ENCODE data around the gene COX7B2.

The COX7B2 gene

DNA sequence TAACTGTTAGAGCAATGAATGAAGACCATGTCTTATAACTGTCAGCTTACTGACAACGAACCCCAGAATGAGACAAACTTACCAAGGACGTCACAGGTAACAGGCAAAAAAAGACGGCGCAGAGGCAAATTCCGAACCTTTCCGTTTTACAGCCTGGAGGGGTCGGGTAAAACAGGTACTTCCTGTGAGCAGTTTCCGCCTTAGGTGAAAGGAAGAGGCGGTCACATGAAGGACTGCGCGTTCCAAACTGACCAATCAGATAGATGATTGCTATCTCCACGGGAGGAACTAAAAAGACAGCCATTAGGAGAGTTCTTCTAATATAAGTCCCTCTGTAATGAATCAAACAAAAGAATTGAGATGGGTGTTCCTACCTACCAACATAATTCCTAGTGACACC is at the start of gene COX7B2:
Gene COX7B2 (minus strand): TSS at position 168 of the 400 bp plus-strand sequence. CDS start 174,053 bp downstream, outside the sequence.
- no peak within 1 kb of the TSS for H3K4me3 ChIP-seq
- no peak within 1 kb of the TSS for H3K27ac ChIP-seq

- Histone ChIP-seq H3K4me3 (no peak overlapping the region), H3K27ac (no peak overlapping the region)
Observed at GRCh38 chr4:46956451-46956850, 47.4 kb upstream of the COX7B2 start.

GRCh38 chr4:46955601-46956000 is 46.6 kb upstream of the COX7B2 start:
- H3K4me3 ChIP-seq: no peak overlapping the region
- H3K27ac ChIP-seq: no peak overlapping the region

DNA sequence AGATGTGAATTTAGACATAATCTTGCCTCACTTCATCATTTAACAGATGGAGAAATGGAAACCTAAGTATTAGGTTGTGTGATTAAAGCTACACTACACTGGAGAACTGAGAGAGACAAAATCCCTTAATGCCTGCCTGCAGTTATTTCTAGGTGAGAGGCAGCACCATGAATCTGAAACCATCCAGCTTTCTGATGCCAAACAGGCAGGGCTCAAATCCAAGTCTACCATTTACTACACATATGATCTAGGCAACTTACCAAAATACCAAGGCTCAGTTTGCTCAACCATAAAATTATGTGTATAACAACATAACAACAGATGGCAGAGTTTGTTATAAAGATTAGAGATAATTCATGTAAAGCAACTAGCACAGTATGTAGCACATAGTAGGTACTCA is 45.6 kb upstream of the COX7B2 start:
- H3K27ac ChIP-seq: no peak overlapping the region

DNA sequence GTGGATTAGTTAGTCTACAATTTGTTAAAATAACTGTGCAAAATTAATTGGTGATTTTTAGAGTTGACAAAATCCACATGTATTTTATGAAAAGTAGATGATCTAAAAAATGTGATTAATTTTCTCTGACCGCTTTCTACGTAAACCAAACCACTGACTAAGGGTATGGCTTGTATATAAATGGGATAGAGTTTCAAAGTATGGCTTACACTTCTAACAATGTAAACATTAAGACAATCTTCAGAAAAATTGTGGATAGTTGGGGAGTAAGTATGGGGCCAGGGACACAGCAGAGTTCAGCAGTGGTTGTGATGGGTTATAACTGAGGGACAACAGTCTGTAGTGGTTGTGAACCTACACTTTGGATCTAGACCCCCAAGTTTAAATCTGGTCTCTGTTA is 44.5 kb upstream of the COX7B2 start:
- Histone ChIP-seq H3K4me3 (no peak overlapping the region), H3K27ac (no peak overlapping the region)

More for the DNA sequence above, 45.6 kb upstream of the COX7B2 start:
- H3K4me3 ChIP-seq: no peak overlapping the region

GRCh38 chr4:46952451-46952850 is 43.4 kb upstream of the COX7B2 start:
- no peak overlapping the region for H3K4me3 ChIP-seq
- no peak overlapping the region for H3K27ac ChIP-seq

- Histone ChIP-seq H3K27ac (no peak overlapping the region), H3K4me3 (no peak overlapping the region)
Observed at GRCh38 chr4:46950826-46951225, 41.8 kb upstream of the COX7B2 start.

GRCh38 chr4:46949822-46950221 is 40.8 kb upstream of the COX7B2 start:
- no peak overlapping the region for H3K4me3 ChIP-seq
- H3K27ac ChIP-seq: no peak overlapping the region

DNA sequence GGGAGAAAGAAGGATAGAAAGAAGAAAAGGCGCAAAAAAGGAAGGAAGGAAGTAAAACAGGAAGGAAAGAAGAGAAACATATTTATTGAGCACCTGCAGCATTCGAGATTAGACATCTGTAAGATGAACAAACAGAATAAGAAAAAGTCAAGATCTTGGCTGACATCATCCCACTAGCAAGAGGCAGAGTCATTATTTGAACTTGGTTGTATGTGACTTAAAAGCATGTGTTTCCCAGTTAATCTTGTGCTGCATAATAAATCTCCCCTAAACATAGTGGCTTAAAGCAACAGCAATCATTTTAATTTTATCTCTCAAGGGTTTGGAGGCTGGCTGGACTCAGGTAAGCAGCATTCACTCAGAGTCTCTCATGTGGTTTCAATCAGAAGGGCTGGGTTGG is 38.5 kb upstream of the COX7B2 start:
- Histone ChIP-seq H3K27ac (no peak overlapping the region), H3K4me3 (no peak overlapping the region)

DNA sequence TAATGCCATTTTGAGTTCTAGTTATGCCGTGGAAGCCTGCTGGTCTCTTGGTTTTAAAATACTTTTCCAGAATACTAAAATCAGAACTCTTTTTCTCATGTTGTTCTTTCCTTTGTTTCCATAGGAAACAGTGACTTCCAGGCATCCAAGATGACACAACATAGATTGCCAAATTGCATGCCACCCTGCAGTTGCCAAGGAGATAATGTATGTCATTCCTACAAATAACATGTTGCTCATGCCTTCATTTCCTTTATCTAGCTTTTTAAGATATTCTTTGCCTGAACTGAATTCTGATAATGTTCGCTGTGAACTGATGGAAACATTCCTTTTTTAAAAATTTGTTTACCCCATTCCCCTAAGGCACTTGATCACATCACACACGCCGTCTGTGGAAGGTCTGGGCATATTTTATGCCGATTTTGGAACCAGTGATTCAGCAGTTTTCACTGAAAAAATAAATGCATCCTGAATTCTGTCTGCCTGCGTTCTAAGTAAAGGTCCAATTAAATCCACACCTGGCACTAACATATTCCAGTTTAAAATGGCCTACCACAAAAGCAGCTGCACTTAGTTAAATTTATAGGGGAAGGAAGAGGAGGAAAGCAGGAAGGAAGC is 38.0 kb upstream of the COX7B2 start:
- H3K27ac ChIP-seq: no peak overlapping the region
- no peak overlapping the region for H3K4me3 ChIP-seq

DNA sequence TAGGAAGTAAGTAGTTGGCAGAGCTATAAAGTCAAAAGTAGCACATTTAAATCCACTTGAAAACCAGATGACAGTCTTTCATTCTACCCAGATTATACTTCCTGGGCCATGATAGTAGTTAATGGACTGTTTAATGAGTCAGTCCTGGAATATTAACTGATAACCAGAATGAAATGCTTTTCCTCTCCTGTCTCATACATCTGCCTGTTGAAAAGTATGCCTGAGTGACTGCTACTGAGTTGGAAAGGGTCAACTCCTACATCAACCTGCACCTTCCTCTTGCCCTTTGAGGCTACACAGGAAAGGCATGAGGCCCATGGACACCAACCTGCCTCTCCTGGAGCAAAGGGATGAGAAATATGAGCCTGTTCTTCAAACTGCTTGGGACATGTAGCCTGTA is 36.0 kb upstream of the COX7B2 start:
- Histone ChIP-seq H3K27ac (no peak overlapping the region), H3K4me3 (no peak overlapping the region)

GRCh38 chr4:46944345-46944744 is 35.3 kb upstream of the COX7B2 start:
- H3K27ac ChIP-seq: no peak overlapping the region
- no peak overlapping the region for H3K4me3 ChIP-seq

DNA sequence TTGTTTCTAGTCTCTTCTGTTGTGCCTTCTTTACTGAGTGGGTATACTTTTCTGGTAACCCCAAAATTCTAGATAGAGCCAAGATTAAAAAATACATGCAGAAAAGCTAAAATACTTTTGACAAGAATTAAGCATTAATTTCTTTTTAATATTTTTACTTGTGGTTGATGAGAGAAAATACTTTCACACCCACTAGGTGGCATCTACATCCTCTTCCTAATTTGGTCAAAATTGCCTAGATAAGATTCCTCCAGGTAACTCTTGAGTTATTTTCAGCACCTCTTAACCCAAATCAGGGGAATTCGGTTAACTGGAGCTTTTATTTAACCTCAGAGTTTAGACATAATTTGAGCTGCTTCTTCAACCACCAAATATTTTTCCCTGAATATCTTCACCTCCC is 28.4 kb upstream of the COX7B2 start:
- no peak overlapping the region for H3K4me3 ChIP-seq

DNA sequence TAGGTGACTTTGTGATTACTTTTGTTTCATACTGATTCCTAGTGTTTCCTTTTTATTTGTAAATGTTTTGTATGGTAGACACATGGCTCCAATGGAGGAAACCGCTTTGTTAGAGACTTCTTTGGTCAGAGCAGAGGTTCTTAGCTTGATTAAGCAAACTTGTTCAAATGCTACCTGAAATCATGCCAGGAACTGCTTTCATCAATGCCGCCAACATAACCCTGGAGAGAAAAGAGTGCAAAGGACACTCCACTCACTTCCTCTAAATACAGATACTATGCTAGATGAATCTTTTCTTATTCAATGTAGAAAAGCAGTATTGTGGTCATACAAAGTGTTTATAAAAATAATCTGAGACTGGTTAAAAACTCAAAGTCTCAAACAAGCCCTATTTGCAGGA is 25.7 kb upstream of the COX7B2 start:
- Histone ChIP-seq H3K27ac (no peak overlapping the region), H3K4me3 (no peak overlapping the region)

More for the DNA sequence above, 28.4 kb upstream of the COX7B2 start:
- no peak overlapping the region for H3K27ac ChIP-seq

- no peak overlapping the region for H3K27ac ChIP-seq
- no peak overlapping the region for H3K4me3 ChIP-seq
Observed at GRCh38 chr4:46933686-46934085, 24.6 kb upstream of the COX7B2 start.

- H3K4me3 ChIP-seq: no peak overlapping the region
- no peak overlapping the region for H3K27ac ChIP-seq
Observed at GRCh38 chr4:46931981-46932380, 22.9 kb upstream of the COX7B2 start.

DNA sequence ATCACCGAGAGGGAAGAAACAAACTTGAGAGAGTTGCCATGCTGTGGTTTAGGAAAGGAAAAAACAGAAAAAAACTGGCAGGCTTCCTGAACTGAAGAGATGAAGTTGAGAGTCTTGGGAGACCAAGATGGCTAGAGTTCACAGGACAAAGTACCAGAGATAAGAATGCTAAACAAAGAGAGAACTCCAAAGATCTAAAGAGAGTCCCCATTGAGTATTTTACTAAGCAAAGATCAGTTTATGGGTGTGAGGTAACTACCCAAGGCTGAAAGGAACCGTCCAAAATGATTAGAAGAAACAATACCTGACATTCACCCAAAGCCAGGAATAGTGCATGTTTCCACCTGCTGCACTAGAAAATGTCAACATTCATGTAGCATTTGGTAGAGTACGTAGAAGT is 21.8 kb upstream of the COX7B2 start:
- Histone ChIP-seq H3K27ac (no peak overlapping the region), H3K4me3 (no peak overlapping the region)

DNA sequence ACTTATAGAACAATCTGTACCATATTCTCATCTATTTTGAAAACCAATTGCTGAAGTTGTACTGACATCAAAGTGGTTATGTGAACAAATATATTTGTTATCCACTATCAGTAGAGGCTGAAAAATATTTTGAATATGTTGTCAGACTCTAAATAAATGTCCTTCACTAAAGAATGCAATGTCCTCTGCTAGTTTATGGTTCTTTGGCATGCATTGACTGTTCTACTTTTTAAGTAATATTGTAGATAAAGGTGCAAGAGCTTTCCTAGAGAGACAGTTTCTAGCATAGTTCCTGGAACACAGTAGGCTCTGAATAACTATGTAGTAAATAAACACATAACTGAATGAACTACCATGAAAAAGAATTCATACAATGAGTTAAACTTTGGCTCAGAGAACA is 18.2 kb upstream of the COX7B2 start:
- Histone ChIP-seq H3K27ac (no peak overlapping the region), H3K4me3 (no peak overlapping the region)

DNA sequence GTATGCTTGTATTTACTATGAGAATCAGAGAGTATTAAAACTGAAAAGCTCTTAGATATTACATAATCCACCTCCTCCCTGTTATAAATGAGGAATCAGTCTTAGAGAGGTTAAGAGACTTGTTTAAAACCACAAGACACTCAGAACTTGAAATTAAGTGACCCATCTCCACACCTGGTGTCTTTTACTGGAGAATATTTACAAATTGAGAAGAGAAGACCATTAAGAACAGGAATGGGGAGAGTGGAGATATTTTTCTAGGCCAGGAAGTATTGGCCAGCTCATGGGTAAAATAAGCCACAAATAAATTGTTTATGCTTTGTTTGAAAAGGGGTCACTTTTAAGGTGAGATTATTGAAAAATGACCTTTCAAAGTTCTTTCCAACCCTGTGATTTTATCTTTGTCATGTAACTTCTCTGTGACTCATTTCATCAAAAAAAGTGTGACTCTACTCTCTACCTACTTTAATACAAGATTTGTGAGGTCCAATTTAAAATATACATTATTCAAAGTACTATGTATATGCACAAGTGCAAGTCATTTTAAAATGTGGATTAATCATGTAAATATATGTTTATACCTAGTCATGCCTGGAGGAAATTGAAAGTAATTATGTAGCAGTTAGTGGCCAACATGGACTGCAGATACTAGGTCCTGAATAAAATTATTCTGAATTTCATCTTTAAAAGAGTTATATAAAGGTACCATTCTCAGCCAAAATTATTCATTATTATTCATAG is 15.9 kb upstream of the COX7B2 start:
- H3K27ac ChIP-seq: no peak overlapping the region

GRCh38 chr4:46922205-46922604 is 13.2 kb upstream of the COX7B2 start:
- H3K4me3 ChIP-seq: no peak overlapping the region
- H3K27ac ChIP-seq: no peak overlapping the region

More for the DNA sequence above, 15.9 kb upstream of the COX7B2 start:
- H3K4me3 ChIP-seq: no peak overlapping the region

DNA sequence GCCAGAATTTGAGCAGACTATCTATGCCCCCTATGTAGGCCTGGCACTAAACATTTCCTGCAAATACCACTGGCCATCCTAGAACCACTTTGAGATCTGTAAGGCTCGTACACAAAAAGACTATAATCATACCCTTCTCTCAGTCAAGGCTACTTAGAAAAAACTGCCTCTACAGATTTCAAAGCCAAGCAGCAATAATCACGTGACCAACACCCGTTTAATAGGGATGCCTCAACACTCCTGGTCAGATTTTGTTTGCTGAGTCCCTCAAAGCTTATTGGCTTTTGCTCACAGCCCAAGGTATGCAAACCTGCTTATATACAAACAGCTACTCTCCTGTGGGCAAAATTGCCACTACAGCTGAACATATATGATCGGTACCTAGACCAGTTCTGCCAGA is 897 bp downstream of the COX7B2 start:
- no peak overlapping the region for H3K27ac ChIP-seq
- no peak overlapping the region for H3K4me3 ChIP-seq

- Histone ChIP-seq H3K27ac (no peak overlapping the region), H3K4me3 (no peak overlapping the region)
Observed at GRCh38 chr4:46900082-46900481, 9.0 kb downstream of the COX7B2 start.

Data from skin epidermis (tissue), 12 donors.